Colonic mucosa (tissue), 4 donors: ENCODE results near the gene PTX4. TPM values are rescaled to one million over a fixed set of nuclear protein-coding genes. Genes with fewer than 3 reads are reported as not detected.

Experiments
- DNase-seq: peaks from one replicate; pipeline ENCODE4 v3.0.0-alpha.2; 2020
- H3K27ac ChIP-seq: fragments of 200-600 bp; one replicate; pipeline ENCODE4 v1.8.0; 2021
- H3K27me3 ChIP-seq: fragments of 200-600 bp; one replicate; pipeline ENCODE4 v1.8.0; 2021
- H3K36me3 ChIP-seq: fragments of 200-600 bp; one replicate; pipeline ENCODE4 v1.8.0; 2021
- H3K4me1 ChIP-seq: fragments of 200-600 bp; one replicate; pipeline ENCODE4 v1.8.0; 2021; ENCODE audit warnings: mild to moderate bottlenecking
- H3K4me3 ChIP-seq: fragments of 200-600 bp; one replicate; pipeline ENCODE4 v1.8.0; 2021
- H3K9ac ChIP-seq, 2 donors: one replicate each; pipeline ENCODE4 v1.7.0; 2013; ENCODE audit warnings: control low read depth in 2 of 2, low read depth in 2 of 2, low read length in 2 of 2
- H3K9me3 ChIP-seq: fragments of 200-600 bp; one replicate; pipeline ENCODE4 v1.8.0; 2021
- CTCF ChIP-seq: fragments of 200-600 bp; IDR thresholded peaks from one replicate; pipeline ENCODE4 v1.8.0; 2022; ENCODE audit warnings: antibody characterized with exemption, mild to moderate bottlenecking
- intact Hi-C: fragments of 100-400 bp; cut with DNase I; formaldehyde crosslinking; loops from one replicate; pipeline ENCODE4 v1.14.1; 2022
- total RNA-seq, 2 donors: library from RNA; stranded (reverse); fragmentation: NEBNext Ultra II Directional in 1 of 2; extraction: Animal tissue kit (Norgen Biotek cat#: 25700) in 1 of 2; gene quantifications; one replicate each; pipeline ENCODE4 v1.2.1, GENCODE V29; 2021
- donor health status: healthy.
- donor health status: DM: no; HTN: no; CAD: no.
- donor health status: DM: no; HTN: no; CAD: no.

The PTX4 gene
- not detected for total RNA-seq

GRCh38 chr16:1488619-1489018 is at the start of gene PTX4:
PTX4 (minus strand) TSS chr16:1488944; CDS start chr16:1488909, 35 bp downstream.
- intact Hi-C loops = no loop called here
- DNase-seq = no peak
- Histone ChIP-seq H3K4me1 (no peaks in the 10 kb centered on the region), H3K9me3 (no peaks in the 10 kb centered on the region), H3K27me3 (no peaks in the 10 kb centered on the region), H3K4me3 (no peak within 1 kb of the TSS), H3K9ac (no peak within 1 kb of the TSS), H3K27ac (no peak within 1 kb of the TSS), H3K36me3 (no peaks in the 10 kb centered on the region)
- no peak for TF ChIP-seq CTCF

- no peak overlapping the region for H3K27ac ChIP-seq
- H3K9ac ChIP-seq = no peak overlapping the region
- TF ChIP-seq CTCF = no peak
- H3K9me3 ChIP-seq = no peaks in the 10 kb centered on the region
- intact Hi-C loops = no loop called here
- H3K27me3 ChIP-seq = no peaks in the 10 kb centered on the region
- no peaks in the 10 kb centered on the region for H3K36me3 ChIP-seq
- H3K4me1 ChIP-seq = no peaks in the 10 kb centered on the region
- no peak overlapping the region for H3K4me3 ChIP-seq
- DNase-seq = no peak
Measured at GRCh38 chr16:1537763-1538289, 49.1 kb upstream of the PTX4 start.

GRCh38 chr16:1537138-1537577 is 48.4 kb upstream of the PTX4 start:
- no peaks in the 10 kb centered on the region for H3K36me3 ChIP-seq
- H3K27ac ChIP-seq = no peak overlapping the region
- TF ChIP-seq CTCF = no peak
- intact Hi-C loops = no loop called here
- no peaks in the 10 kb centered on the region for H3K4me1 ChIP-seq
- H3K4me3 ChIP-seq = no peak overlapping the region
- peak overlapping the region in 1 of 2 donors; percentile 35 for H3K9ac ChIP-seq
- no peaks in the 10 kb centered on the region for H3K9me3 ChIP-seq
- DNase-seq = no peak
- H3K27me3 ChIP-seq = no peaks in the 10 kb centered on the region

GRCh38 chr16:1536601-1537000 is 47.9 kb upstream of the PTX4 start:
- no peak for TF ChIP-seq CTCF
- H3K4me1 ChIP-seq = no peaks in the 10 kb centered on the region
- H3K9ac ChIP-seq = peak overlapping the region in 1 of 2 donors; percentile 35
- H3K36me3 ChIP-seq = no peaks in the 10 kb centered on the region
- no peaks in the 10 kb centered on the region for H3K27me3 ChIP-seq
- no peak for DNase-seq
- H3K4me3 ChIP-seq = no peak overlapping the region
- no peaks in the 10 kb centered on the region for H3K9me3 ChIP-seq
- intact Hi-C loops = no loop called here
- H3K27ac ChIP-seq = no peak overlapping the region

- Histone ChIP-seq H3K27ac (no peak overlapping the region), H3K4me1 (no peaks in the 10 kb centered on the region), H3K36me3 (no peaks in the 10 kb centered on the region), H3K9ac (peak overlapping the region in 1 of 2 donors; percentile 79), H3K27me3 (no peaks in the 10 kb centered on the region), H3K9me3 (no peaks in the 10 kb centered on the region), H3K4me3 (peak overlapping the region; percentile 42)
- intact Hi-C loops = no loop called here
- DNase-seq = no peak
- TF ChIP-seq CTCF = no peak
Measured at GRCh38 chr16:1535391-1536291, 46.9 kb upstream of the PTX4 start.
